ENCODE data around the gene S1PR2.

- TF ChIP-seq POLR2A (IDR thresholded peaks at IDR 0.05): no peak
- TF ChIP-seq, protein P1, sequence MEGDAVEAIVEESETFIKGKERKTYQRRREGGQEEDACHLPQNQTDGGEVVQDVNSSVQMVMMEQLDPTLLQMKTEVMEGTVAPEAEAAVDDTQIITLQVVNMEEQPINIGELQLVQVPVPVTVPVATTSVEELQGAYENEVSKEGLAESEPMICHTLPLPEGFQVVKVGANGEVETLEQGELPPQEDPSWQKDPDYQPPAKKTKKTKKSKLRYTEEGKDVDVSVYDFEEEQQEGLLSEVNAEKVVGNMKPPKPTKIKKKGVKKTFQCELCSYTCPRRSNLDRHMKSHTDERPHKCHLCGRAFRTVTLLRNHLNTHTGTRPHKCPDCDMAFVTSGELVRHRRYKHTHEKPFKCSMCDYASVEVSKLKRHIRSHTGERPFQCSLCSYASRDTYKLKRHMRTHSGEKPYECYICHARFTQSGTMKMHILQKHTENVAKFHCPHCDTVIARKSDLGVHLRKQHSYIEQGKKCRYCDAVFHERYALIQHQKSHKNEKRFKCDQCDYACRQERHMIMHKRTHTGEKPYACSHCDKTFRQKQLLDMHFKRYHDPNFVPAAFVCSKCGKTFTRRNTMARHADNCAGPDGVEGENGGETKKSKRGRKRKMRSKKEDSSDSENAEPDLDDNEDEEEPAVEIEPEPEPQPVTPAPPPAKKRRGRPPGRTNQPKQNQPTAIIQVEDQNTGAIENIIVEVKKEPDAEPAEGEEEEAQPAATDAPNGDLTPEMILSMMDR (IDR thresholded peaks at IDR 0.05 in 4 of 5, conservative IDR thresholded peaks at IDR 0.05 in 1 of 5): no peak
Measured at GRCh38 chr19:10183926-10184325, 47.2 kb downstream of the S1PR2 start.
